AG10803 (cell line): ENCODE data around the gene SHC3.

Experiments
- DNase-seq: peaks from one replicate; pipeline ENCODE4 v3.0.0; 2010; ENCODE audit warnings: low read depth
- H3K4me3 ChIP-seq: 2 replicates; pipeline ENCODE4 v1.5.1; 2011; ENCODE audit warnings: mild to moderate bottlenecking, low read length, control low read depth
- CTCF ChIP-seq: conservative IDR thresholded peaks from 2 replicates; pipeline ENCODE4 v1.5.1; 2011; ENCODE audit warnings: mild to moderate bottlenecking, low read length, control low read depth, inconsistent platforms

SHC3 gene

DNA sequence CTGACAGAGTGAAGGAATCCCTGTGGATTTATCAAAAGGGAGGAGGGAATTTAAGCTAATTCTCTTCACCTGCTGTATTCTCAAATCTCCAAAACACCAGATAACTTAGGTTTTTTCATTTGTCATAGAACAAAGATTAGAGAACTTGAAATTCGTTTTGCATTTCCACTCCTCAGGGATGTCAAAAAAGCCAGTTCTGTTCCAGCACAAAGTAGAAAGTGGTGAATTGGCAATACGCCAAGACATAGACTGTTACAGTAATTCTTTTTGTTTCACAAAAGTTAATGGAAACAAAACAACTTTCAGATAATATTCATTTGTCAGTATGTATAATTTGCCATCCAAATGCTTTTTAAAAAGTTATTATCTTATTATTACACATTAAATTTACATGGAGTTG, 172.4 kb downstream of the SHC3 start:
- no peak for DNase-seq
- no peak for TF ChIP-seq CTCF
- no peak overlapping the region for H3K4me3 ChIP-seq

GRCh38 chr9:89005323-89005722, 173.3 kb downstream of the SHC3 start:
- H3K4me3 ChIP-seq, result no peak overlapping the region
- no peak for TF ChIP-seq CTCF
- DNase-seq, result no peak

DNA sequence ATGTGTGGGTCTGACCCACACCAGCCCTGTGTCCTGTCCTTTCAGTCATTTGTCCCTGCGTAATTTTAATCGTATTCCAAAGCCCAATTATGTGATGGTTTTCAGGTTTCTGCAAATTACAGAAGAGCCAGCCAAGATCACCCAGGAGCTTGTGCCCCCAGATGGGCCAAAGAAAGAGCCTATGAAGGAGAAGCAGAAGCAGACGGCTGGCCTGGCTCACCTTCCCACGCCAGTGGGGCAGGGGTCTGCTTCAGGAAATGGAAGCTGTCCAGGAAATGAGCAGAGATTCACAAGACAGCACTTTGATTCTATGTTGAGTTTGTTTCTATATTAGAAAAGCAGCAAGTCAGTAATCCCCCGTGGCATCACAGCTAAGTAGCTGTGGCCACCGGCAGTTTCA, 175.6 kb downstream of the SHC3 start:
- no peak for TF ChIP-seq CTCF
- H3K4me3 ChIP-seq, result no peak overlapping the region
- DNase-seq, result no peak

DNA sequence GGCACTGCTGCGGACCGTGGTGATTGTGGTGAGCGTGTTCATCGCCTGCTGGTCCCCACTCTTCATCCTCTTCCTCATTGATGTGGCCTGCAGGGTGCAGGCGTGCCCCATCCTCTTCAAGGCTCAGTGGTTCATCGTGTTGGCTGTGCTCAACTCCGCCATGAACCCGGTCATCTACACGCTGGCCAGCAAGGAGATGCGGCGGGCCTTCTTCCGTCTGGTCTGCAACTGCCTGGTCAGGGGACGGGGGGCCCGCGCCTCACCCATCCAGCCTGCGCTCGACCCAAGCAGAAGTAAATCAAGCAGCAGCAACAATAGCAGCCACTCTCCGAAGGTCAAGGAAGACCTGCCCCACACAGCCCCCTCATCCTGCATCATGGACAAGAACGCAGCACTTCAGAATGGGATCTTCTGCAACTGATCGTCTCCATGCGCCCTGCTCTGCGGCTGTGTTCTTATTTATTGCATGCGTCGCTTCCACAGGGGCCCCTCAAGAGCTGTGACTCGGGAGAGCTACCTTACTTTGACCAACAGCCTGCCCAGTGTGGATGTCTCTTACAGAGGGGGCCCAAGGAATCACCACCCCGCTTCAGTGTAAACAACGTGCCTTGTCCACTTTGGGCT, 176.6 kb downstream of the SHC3 start:
- DNase-seq, result no peak
- H3K4me3 ChIP-seq, result no peak overlapping the region
- TF ChIP-seq CTCF, result no peak

DNA sequence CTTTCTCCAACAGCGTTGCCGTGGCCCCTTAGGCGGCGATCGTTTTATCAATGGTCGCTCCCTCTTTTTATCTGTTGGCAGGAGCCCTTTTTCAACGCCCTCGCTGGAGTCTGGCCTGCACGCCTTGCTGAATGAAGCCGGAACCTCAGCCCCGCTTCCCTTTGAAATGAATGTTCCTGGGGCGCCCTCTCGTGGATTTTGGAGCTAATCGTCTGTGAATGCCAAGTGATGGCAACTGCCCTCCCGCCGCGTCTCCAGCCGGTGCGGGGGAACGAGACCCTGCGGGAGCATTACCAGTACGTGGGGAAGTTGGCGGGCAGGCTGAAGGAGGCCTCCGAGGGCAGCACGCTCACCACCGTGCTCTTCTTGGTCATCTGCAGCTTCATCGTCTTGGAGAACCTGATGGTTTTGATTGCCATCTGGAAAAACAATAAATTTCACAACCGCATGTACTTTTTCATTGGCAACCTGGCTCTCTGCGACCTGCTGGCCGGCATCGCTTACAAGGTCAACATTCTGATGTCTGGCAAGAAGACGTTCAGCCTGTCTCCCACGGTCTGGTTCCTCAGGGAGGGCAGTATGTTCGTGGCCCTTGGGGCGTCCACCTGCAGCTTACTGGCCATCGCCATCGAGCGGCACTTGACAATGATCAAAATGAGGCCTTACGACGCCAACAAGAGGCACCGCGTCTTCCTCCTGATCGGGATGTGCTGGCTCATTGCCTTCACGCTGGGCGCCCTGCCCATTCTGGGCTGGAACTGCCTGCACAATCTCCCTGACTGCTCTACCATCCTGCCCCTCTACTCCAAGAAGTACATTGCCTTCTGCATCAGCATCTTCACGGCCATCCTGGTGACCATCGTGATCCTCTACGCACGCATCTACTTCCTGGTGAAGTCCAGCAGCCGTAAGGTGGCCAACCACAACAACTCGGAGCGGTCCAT, 177.4 kb downstream of the SHC3 start:
- peak; percentile 76 for TF ChIP-seq CTCF
- DNase-seq, result peak; percentile 74
- peak overlapping the region; percentile 48 for H3K4me3 ChIP-seq

DNA sequence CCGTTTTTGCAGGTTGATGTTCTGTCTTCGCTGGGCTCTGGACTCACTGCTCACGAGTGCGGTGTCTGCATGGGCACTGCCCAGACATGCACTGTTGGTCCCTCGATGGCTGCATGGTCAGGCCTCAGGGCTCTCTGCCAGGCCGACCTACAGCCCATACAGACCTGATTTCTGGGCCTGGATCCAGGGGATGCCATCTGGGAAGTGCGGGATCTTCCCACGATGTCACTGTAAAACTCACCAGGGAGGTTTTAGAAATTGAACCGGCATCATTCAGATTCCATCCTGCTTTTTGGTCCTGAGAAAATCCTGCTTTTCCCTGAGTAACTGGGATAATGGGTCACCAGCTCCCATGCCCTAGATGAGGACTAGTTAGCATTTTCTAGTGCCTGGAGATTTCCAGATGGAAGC, 178.2 kb downstream of the SHC3 start:
- no peak for TF ChIP-seq CTCF
- no peak overlapping the region for H3K4me3 ChIP-seq
- DNase-seq, result no peak

GRCh38 chr9:88998911-88999310, 179.7 kb downstream of the SHC3 start:
- no peak overlapping the region for H3K4me3 ChIP-seq
- peak; percentile 69 for DNase-seq
- no peak for TF ChIP-seq CTCF
